Nephron (organoid): ENCODE data around the gene KLHDC3.

Experiments
- H3K27ac Mint-ChIP-seq, 3 experiments: 2 replicates each; pipeline ENCODE4 v1.8.0; 2020; ENCODE audit warnings: mixed read lengths in 3 of 3, mild to moderate bottlenecking in 2 of 3, moderate library complexity in 1 of 3
- H3K27me3 Mint-ChIP-seq: 2 replicates; pipeline ENCODE4 v1.8.0; 2021; ENCODE audit warnings: low read depth, mild to moderate bottlenecking, moderate library complexity, mixed read lengths
- H3K36me3 Mint-ChIP-seq: 2 replicates; pipeline ENCODE4 v1.8.0; 2020; ENCODE audit warnings: low read depth, mixed read lengths
- H3K4me1 Mint-ChIP-seq: 2 replicates; pipeline ENCODE4 v1.8.0; 2020; ENCODE audit warnings: mixed read lengths
- H3K4me3 Mint-ChIP-seq, 3 experiments: 2 replicates each; pipeline ENCODE4 v1.8.0; 2020; ENCODE audit warnings: mild to moderate bottlenecking in 3 of 3, mixed read lengths in 3 of 3, moderate library complexity in 2 of 3
- H3K9me3 Mint-ChIP-seq: 2 replicates; pipeline ENCODE4 v1.8.0; 2020; ENCODE audit warnings: mixed read lengths
- TF ChIP-seq, protein P1 (sequence below), 3 experiments: fragments of 200-600 bp; sonication (generic); IDR thresholded peaks; one replicate each; pipeline ENCODE4 v1.5.0; 2021; ENCODE audit warnings: antibody characterized with exemption in 3 of 3; ENCODE audit not compliant: unreplicated experiment in 3 of 3

Gene KLHDC3

DNA sequence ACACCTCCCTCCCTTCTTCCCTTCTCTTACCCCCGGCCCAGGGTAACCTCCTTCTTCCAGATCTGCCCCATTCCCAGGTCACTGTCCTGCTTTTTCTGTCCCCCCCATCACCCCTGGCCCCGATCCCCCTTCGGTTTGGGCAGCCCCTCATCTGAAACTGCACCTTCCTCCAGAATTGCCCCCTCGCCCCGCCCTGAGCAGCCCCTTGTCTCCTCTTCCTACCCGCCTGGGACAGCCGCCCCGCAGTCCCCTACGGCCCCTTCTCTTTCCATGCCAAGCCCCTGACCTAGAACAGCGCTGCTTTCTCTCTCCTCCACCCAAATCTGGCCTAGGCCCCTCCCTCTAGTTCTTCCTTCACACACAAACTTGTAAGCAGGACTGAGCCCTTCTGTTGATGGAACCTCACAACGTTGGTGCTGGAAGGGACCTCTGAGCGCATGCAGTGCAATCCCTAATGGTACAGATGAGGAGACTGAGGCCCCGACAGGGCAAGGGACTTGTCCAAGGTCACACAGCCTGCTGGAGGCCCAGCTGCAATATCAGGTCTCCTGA, 29.0 kb upstream of the KLHDC3 start:
- Mint-ChIP-seq H3K27me3 (no peaks in the 10 kb centered on the region), H3K4me3 (peak overlapping the region; percentile 91 to 96 (median 93)), H3K4me1 (peaks cover 46% of the 10 kb centered on the region), H3K27ac (peak overlapping the region; percentile 37 to 78 (median 75)), H3K9me3 (no peaks in the 10 kb centered on the region), H3K36me3 (peaks cover 13% of the 10 kb centered on the region)
- TF ChIP-seq, protein P1, sequence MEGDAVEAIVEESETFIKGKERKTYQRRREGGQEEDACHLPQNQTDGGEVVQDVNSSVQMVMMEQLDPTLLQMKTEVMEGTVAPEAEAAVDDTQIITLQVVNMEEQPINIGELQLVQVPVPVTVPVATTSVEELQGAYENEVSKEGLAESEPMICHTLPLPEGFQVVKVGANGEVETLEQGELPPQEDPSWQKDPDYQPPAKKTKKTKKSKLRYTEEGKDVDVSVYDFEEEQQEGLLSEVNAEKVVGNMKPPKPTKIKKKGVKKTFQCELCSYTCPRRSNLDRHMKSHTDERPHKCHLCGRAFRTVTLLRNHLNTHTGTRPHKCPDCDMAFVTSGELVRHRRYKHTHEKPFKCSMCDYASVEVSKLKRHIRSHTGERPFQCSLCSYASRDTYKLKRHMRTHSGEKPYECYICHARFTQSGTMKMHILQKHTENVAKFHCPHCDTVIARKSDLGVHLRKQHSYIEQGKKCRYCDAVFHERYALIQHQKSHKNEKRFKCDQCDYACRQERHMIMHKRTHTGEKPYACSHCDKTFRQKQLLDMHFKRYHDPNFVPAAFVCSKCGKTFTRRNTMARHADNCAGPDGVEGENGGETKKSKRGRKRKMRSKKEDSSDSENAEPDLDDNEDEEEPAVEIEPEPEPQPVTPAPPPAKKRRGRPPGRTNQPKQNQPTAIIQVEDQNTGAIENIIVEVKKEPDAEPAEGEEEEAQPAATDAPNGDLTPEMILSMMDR (IDR thresholded peaks at IDR 0.05; ENCODE audit: unreplicated experiment in 3 of 3) = no peak

DNA sequence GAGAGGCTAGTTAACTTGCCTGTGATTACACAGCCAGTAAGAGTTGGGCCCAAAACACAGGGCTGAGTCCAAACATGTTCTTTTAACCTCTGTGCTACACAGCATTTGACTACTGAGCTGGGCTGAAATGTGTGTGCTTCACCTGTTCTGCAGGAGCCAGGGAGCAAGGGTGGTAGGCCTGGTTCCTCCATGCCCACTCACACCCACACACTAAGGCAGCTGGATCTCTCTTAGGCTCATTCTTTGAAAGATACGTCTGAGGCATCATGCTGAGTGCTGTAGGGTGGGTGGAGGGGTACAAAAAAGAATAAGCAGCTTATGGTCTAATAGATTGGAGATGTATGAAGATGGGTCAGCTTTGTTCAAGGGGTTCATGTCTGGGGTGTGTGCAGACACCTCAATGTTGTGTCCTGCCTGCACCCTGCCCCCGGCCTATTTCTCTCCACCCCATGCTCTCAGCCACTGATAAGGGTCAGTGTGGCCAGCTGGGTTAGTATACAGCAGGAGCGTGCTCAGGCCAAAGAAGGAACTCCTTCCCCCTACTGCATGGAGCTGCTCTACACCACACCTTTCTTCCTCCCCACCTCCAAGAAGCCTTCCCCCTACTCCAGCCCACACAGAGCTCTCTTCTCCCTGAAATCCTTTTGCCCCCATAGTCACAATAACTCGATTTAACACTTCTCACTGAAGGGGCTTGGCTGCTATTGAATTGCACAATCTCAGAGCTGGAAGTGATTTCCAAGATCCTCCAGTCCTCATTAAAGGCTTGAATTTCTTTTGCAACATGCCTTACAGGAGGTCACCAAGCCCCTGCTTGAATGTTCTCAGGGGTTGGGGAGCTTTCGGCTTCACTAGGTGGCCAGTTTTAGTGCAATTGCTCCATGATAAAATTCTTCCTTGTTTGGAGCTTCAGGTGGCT, 26.3 kb upstream of the KLHDC3 start:
- peaks cover 46% of the 10 kb centered on the region for H3K4me1 Mint-ChIP-seq
- H3K4me3 Mint-ChIP-seq = peak overlapping the region; percentile 27 to 96 (median 93)
- peaks cover 24% of the 10 kb centered on the region for H3K36me3 Mint-ChIP-seq
- H3K27me3 Mint-ChIP-seq = no peaks in the 10 kb centered on the region
- no peaks in the 10 kb centered on the region for H3K9me3 Mint-ChIP-seq
- TF ChIP-seq, protein P1 (IDR thresholded peaks at IDR 0.05; ENCODE audit: unreplicated experiment in 3 of 3) = no peak
- H3K27ac Mint-ChIP-seq = peak overlapping the region in 2 of 3 experiments; percentile 57 to 86

DNA sequence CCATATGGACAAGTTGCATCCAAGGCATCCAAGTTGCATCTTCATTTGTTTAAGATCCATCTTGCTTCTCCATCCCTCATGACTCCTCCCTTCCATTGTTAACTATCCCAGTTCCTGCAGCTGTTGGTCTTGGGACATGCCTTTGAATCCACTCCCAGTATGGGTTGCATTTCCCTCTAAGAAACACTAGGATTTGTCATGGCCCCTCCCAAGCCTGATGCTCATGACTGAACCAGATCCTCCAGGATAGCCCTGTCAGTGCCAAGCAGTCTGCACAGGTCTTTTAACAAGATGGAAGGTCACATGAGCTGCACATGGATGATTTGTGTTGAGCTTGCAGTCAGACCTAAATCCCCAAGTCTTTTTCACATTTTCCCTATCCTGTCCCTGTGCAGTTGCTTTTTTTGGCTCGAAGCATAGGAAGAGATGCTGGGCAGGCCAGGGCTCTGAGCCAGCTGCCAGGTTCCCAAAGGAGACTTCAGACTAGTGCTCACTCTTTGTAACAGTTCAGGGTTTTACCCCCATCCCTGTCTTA, 25.5 kb upstream of the KLHDC3 start:
- Mint-ChIP-seq H3K4me1 (peaks cover 46% of the 10 kb centered on the region), H3K27ac (peak overlapping the region in 2 of 3 experiments; percentile 57 to 86), H3K27me3 (no peaks in the 10 kb centered on the region), H3K36me3 (peaks cover 27% of the 10 kb centered on the region), H3K4me3 (peak overlapping the region; percentile 27 to 78 (median 71)), H3K9me3 (no peaks in the 10 kb centered on the region)
- TF ChIP-seq, protein P1 (IDR thresholded peaks at IDR 0.05; ENCODE audit: unreplicated experiment in 3 of 3) = no peak

DNA sequence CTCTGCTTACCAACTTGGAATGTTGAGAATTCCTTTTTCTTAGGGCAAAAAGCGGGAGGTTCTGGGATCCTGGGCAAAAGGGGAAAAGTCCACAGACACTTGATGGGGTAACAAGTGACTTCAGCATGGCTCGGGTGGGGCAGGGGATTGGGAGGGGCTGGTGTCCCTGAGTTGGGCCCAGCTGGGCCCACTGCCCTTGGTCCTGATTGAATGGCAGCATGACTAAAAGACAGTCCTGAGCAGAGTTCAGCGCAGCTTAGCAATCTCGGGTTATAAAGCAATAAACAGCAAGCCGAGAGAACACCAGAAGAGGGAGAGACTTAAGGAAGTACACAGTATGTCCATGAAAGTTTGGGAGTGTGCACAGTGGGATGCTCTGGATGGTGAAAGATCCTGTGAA, 24.1 kb upstream of the KLHDC3 start:
- no peak overlapping the region for H3K4me3 Mint-ChIP-seq
- TF ChIP-seq, protein P1 (IDR thresholded peaks at IDR 0.05; ENCODE audit: unreplicated experiment in 3 of 3) = no peak
- H3K36me3 Mint-ChIP-seq = peaks cover 29% of the 10 kb centered on the region
- H3K4me1 Mint-ChIP-seq = peaks cover 37% of the 10 kb centered on the region
- no peaks in the 10 kb centered on the region for H3K27me3 Mint-ChIP-seq
- no peaks in the 10 kb centered on the region for H3K9me3 Mint-ChIP-seq
- H3K27ac Mint-ChIP-seq = no peak overlapping the region

DNA sequence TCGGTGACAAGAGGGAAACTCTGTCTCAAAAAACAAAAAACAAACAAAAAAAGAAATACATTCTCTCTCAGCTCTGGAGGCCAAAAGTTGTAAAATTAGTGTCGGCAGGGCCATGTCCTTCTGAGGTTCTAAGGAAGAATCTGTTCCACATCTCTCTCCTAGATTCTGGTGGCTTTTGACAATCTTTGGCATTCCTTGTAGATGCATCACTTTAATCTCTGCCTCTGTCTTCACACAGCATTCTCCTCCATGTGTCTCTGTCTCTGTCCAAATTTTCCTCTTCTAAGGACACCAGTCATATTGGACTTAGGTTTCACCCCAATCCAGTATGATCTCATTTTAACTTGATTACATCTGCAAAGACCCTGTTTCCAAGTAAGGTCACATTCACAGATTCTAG, 20.6 kb upstream of the KLHDC3 start:
- H3K27ac Mint-ChIP-seq = no peak overlapping the region
- H3K27me3 Mint-ChIP-seq = no peaks in the 10 kb centered on the region
- no peak overlapping the region for H3K4me3 Mint-ChIP-seq
- H3K9me3 Mint-ChIP-seq = no peaks in the 10 kb centered on the region
- H3K4me1 Mint-ChIP-seq = peaks cover 3% of the 10 kb centered on the region
- H3K36me3 Mint-ChIP-seq = peaks cover 30% of the 10 kb centered on the region
- TF ChIP-seq, protein P1 (IDR thresholded peaks at IDR 0.05; ENCODE audit: unreplicated experiment in 3 of 3) = no peak
